Measurements from ENCODE around the gene NPTN. TPM values are rescaled to one million over a fixed set of nuclear protein-coding genes. Genes with fewer than 3 reads are reported as not detected.
A peak's percentile ranks its signal among the peaks of the same experiment; 100 is the strongest.

Gene NPTN
- total RNA-seq, 2 experiments from 2014 or later: 41.5 to 43.2 TPM

- H2AFZ ChIP-seq (ENCODE audit: low read length): no peak overlapping the region
- no peaks in the 10 kb centered on the region for H3K36me3 ChIP-seq (ENCODE audit: insufficient read depth, low read length)
- H3K9me2 ChIP-seq (ENCODE audit: insufficient read depth, low read length): no peaks in the 10 kb centered on the region
- no peaks in the 10 kb centered on the region for H3K79me2 ChIP-seq (ENCODE audit: insufficient read depth, low read depth, low read length)
- POLR2A ChIA-PET: interaction anchor here (0.7 kb wide), 1 partner anchor 40 kb away, joined by 4 read pairs; no protein-coding TSS in a partner anchor
- DNase-seq (ENCODE audit: low spot score): no peak
- H3K27ac ChIP-seq (ENCODE audit: low read depth, low read length, poor library complexity, severe bottlenecking): no peak overlapping the region
- no peak overlapping the region for H3K4me3 ChIP-seq (ENCODE audit: low read depth, low read length, poor library complexity, severe bottlenecking)
- intact Hi-C loops (cut with micrococcal nuclease; ENCODE audit: unreplicated experiment): loop anchor here (1.0 kb wide), 1 partner anchor 23 kb away; no protein-coding TSS in a partner anchor
- TF ChIP-seq EZH2phosphoT487 (IDR thresholded peaks at IDR 0.05; ENCODE audit: borderline replicate concordance, low read depth, low read length) (no peak), CTCF (conservative IDR thresholded peaks at IDR 0.05; ENCODE audit: low read length) (no peak)
- no peak overlapping the region for H3K4me2 ChIP-seq (ENCODE audit: low read length)
- H3K9me3 ChIP-seq (ENCODE audit: low read length): no peaks in the 10 kb centered on the region
- no peaks in the 10 kb centered on the region for H3K4me1 ChIP-seq (ENCODE audit: insufficient read depth, low read length, poor library complexity, severe bottlenecking)
- BruUV-seq (replicated peaks): no TSS peak
- no peaks in the 10 kb centered on the region for H4K20me1 ChIP-seq (ENCODE audit: insufficient read depth, low read length)
- CTCF ChIA-PET (ENCODE audit: unreplicated experiment): interaction anchor here (1.1 to 1.5 kb wide), 2 partner anchors 23 to 27 kb away, joined by 3 to 5 read pairs; no protein-coding TSS in a partner anchor
These were observed 44.5 kb upstream of the NPTN start for GRCh38 chr15:73677733-73678132.

- H3K27ac ChIP-seq (ENCODE audit: low read depth, low read length, poor library complexity, severe bottlenecking): no peak overlapping the region
- TF ChIP-seq CTCF (conservative IDR thresholded peaks at IDR 0.05; ENCODE audit: low read length) (peak; percentile 84), EZH2phosphoT487 (IDR thresholded peaks at IDR 0.05; ENCODE audit: borderline replicate concordance, low read depth, low read length) (no peak)
- H2AFZ ChIP-seq (ENCODE audit: low read length): no peak overlapping the region
- H3K79me2 ChIP-seq (ENCODE audit: insufficient read depth, low read depth, low read length): no peaks in the 10 kb centered on the region
- H3K4me3 ChIP-seq (ENCODE audit: low read depth, low read length, poor library complexity, severe bottlenecking): no peak overlapping the region
- H3K9me2 ChIP-seq (ENCODE audit: insufficient read depth, low read length): no peaks in the 10 kb centered on the region
- no peaks in the 10 kb centered on the region for H3K9me3 ChIP-seq (ENCODE audit: low read length)
- intact Hi-C loops (cut with micrococcal nuclease; ENCODE audit: unreplicated experiment): loop anchor here (1.0 kb wide), 1 partner anchor 23 kb away; no protein-coding TSS in a partner anchor
- DNase-seq (ENCODE audit: low spot score): peak; percentile 50
- ChIA-PET POLR2A (no interaction called here), CTCF (ENCODE audit: unreplicated experiment) (interaction anchor here (1.1 to 1.5 kb wide), 2 partner anchors 23 to 27 kb away, joined by 3 to 5 read pairs; no protein-coding TSS in a partner anchor)
- no peaks in the 10 kb centered on the region for H4K20me1 ChIP-seq (ENCODE audit: insufficient read depth, low read length)
- BruUV-seq (replicated peaks): no TSS peak
- H3K4me2 ChIP-seq (ENCODE audit: low read length): no peak overlapping the region
- H3K4me1 ChIP-seq (ENCODE audit: insufficient read depth, low read length, poor library complexity, severe bottlenecking): no peaks in the 10 kb centered on the region
- H3K36me3 ChIP-seq (ENCODE audit: insufficient read depth, low read length): no peaks in the 10 kb centered on the region
These were observed 44.0 kb upstream of the NPTN start for GRCh38 chr15:73677146-73677607.

- H3K27ac ChIP-seq (ENCODE audit: low read depth, low read length, poor library complexity, severe bottlenecking): no peak overlapping the region
- H3K4me2 ChIP-seq (ENCODE audit: low read length): no peak overlapping the region
- TF ChIP-seq CTCF (conservative IDR thresholded peaks at IDR 0.05; ENCODE audit: low read length) (no peak), EZH2phosphoT487 (IDR thresholded peaks at IDR 0.05; ENCODE audit: borderline replicate concordance, low read depth, low read length) (no peak)
- no peak overlapping the region for H3K4me3 ChIP-seq (ENCODE audit: low read depth, low read length, poor library complexity, severe bottlenecking)
- intact Hi-C loops (cut with micrococcal nuclease; ENCODE audit: unreplicated experiment): no loop called here
- no peaks in the 10 kb centered on the region for H3K4me1 ChIP-seq (ENCODE audit: insufficient read depth, low read length, poor library complexity, severe bottlenecking)
- no peaks in the 10 kb centered on the region for H3K79me2 ChIP-seq (ENCODE audit: insufficient read depth, low read depth, low read length)
- no peaks in the 10 kb centered on the region for H3K36me3 ChIP-seq (ENCODE audit: insufficient read depth, low read length)
- H3K9me2 ChIP-seq (ENCODE audit: insufficient read depth, low read length): no peaks in the 10 kb centered on the region
- no TSS peak for BruUV-seq (replicated peaks)
- POLR2A ChIA-PET: no interaction called here
- H4K20me1 ChIP-seq (ENCODE audit: insufficient read depth, low read length): no peaks in the 10 kb centered on the region
- no peak for DNase-seq (ENCODE audit: low spot score)
- CTCF ChIA-PET (ENCODE audit: unreplicated experiment): no interaction called here
- H2AFZ ChIP-seq (ENCODE audit: low read length): no peak overlapping the region
- no peaks in the 10 kb centered on the region for H3K9me3 ChIP-seq (ENCODE audit: low read length)
These were observed 41.4 kb upstream of the NPTN start for GRCh38 chr15:73674587-73674986.
